GM10266 (cell line): ENCODE data around the gene CMIP.

Experiments used
- DNase-seq: peaks from one replicate; pipeline ENCODE4 v3.0.0; 2012; ENCODE audit errors: extremely low spot score
- CTCF ChIP-seq: IDR thresholded peaks from 2 replicates; pipeline ENCODE4 v1.5.1; 2012; ENCODE audit warnings: mild to moderate bottlenecking, low read depth; ENCODE audit not compliant: control insufficient read depth, insufficient read depth; ENCODE audit errors: missing control alignments

CMIP gene

GRCh38 chr16:81543571-81543970, 99.0 kb downstream of the CMIP start:
- DNase-seq: no peak
- TF ChIP-seq CTCF: no peak

GRCh38 chr16:81544261-81544660, 99.7 kb downstream of the CMIP start:
- no peak for DNase-seq

DNA sequence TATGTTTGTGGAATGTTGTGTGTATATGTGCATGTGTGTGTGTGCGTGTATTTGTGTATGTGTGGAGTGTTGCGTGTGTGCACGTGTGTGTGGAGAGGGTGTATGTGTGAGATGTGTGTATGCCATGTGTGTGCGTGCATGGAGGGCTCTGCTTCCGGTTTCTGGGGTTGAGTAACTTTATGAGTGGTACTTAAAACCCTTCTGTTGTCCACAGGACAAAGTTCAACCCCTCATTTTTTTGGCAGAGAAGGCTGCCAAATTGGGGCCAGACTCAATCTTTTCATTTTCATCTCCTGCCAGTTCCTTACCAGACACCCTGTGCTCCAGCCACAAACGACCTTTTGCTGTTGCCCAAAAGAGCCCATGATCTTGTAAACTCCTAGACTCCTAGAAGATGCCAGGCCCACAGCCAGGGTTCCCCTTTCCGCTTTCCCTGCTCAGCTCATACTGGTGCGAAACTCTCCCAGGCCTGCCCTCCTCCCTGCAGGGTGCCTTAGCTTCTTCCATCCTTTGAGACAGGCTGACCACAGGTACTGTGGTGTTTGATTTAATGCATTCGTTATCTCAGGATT, 100.2 kb downstream of the CMIP start:
- TF ChIP-seq CTCF: no peak
- no peak for DNase-seq

More at GRCh38 chr16:81544261-81544660, 99.7 kb downstream of the CMIP start:
- TF ChIP-seq CTCF: no peak

DNA sequence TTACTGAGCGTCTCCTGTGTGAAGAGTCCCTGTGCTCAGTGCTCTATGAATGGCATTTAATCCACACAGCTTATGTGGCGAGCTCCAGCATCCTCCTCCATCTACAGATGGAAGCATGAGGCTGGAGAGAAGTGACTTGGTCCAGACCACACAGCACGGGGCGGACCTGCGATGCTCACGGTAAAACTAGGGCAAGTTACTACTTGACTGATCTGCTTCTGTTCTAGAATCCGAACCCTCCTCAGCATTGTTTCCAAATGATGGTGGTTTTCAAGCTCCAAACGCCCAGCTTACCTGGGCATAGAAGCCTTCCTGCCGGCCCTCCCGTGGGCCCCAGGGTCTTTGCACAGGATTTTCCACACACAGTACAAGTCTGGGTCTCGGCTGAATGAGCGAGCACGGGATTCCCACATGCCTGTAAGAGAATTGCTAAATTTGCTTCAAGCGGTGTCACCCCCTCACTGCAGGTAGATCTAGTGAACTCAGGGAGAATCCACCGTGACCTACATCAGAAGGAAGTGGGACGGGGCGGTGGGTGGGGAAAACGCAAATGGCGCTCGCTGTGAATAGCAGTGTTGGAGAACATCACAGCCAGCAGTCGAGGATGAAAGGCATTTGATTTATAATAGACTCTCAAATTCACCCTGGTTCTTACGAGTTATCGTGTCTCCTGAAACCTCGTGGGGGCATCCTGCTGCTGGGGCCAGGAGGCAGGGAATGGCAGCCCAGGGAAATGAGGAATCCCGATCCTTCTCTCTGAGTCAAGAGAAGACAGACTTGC, 101.1 kb downstream of the CMIP start:
- TF ChIP-seq CTCF: no peak
- DNase-seq: no peak

- no peak for TF ChIP-seq CTCF
Measured at GRCh38 chr16:81546781-81547180, 102.2 kb downstream of the CMIP start.

DNA sequence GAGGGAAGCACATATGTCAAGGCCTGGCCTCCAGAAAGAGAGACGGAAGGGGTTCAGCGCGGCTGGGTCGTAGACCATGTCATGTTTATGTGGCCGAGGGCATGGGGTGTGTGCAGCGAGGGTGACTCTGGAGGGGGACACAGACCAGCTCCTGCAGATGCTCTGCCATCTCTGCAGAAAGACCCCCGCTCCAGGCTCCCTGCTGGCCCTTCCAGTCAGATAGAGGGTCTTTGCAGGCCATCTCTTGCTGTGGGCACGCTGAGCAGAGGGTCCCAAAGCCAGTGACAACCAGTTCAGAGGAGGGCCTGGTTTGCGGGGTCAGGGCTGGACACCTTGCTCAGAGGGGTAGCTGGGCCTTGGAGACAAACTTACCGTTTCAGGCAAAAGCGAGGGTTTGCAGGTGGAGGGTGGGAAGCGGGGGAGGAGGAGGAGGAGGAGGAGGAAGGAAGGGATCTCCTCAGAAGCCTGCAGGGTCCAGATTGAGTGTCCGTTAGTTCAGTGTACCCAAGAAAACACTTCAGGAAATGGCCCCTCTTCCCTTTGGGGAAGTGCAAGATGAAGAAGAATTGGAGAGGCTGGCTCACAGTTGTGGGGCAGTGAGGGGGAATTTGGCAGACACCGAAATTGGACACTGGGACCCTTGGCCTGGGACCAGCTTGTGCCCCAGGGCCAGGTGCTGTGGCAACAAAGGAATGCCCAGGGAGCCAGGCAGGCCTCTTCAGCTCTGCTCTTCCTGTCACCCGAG, 102.8 kb downstream of the CMIP start:
- no peak for TF ChIP-seq CTCF
- DNase-seq: no peak

More at GRCh38 chr16:81546781-81547180, 102.2 kb downstream of the CMIP start:
- DNase-seq: no peak

DNA sequence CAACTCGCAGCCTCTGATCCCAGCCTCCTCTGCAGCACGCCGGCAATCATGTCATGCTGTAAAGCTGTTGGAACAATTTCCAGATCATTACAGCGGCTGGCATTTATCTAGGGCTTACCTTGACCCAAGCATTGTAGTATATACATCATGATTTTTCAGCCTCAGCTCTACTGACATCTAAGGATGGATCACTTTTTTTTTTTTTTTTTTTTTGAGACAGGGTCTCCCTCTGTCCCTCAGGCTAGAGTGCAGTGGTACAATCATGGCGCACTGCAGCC, 103.3 kb downstream of the CMIP start:
- TF ChIP-seq CTCF: no peak

More for the DNA sequence above, 103.3 kb downstream of the CMIP start:
- DNase-seq: no peak
